GM12878 (cell line): Measurements from ENCODE around the gene ARFIP1.

Experiments
- EGR1 ChIP-seq, 2 experiments: IDR thresholded peaks; 1 replicate in 1 of 2; 2 replicates in 1 of 2; pipeline ENCODE4 v1.6.1; 2011 to 2012; ENCODE audit warnings: low read depth in 2 of 2, low read length in 2 of 2, borderline replicate concordance in 1 of 2, mild to moderate bottlenecking in 1 of 2, moderate library complexity in 1 of 2
- ELK1 ChIP-seq: IDR thresholded peaks from 2 replicates; pipeline ENCODE4 v1.6.1; 2012; ENCODE audit warnings: low read depth, low read length, improper control_type of control experiment
- JUND ChIP-seq: IDR thresholded peaks from 2 replicates; pipeline ENCODE4 v1.6.1; 2012; ENCODE audit warnings: low read depth, mild to moderate bottlenecking, low read length, improper control_type of control experiment, moderate library complexity
- MTA2 ChIP-seq: fragments of 450-650 bp; IDR thresholded peaks from 2 replicates; pipeline ENCODE4 v1.6.1; 2016; ENCODE audit warnings: low read depth, mild to moderate bottlenecking, moderate library complexity
- MXI1 ChIP-seq: fragments of 150-350 bp; IDR thresholded peaks from 2 replicates; pipeline ENCODE4 v1.6.1; 2011; ENCODE audit warnings: low read depth, mild to moderate bottlenecking, inconsistent platforms, low read length, improper control_type of control experiment
- NFYA ChIP-seq: IDR thresholded peaks from 2 replicates; pipeline ENCODE4 v1.6.1; 2011; ENCODE audit warnings: low read depth, mild to moderate bottlenecking, low read length, improper control_type of control experiment, borderline replicate concordance
- POLR2A ChIP-seq: IDR thresholded peaks from 2 replicates; pipeline ENCODE4 v1.6.1; 2011; ENCODE audit warnings: low read depth, mild to moderate bottlenecking, low read length
- REST ChIP-seq: IDR thresholded peaks from 2 replicates; pipeline ENCODE4 v1.6.1; 2012; ENCODE audit warnings: mild to moderate bottlenecking, low read depth, low read length
- SP1 ChIP-seq: IDR thresholded peaks from one replicate; pipeline ENCODE4 v1.6.1; 2011; ENCODE audit warnings: low read depth, low read length
- TAF1 ChIP-seq: IDR thresholded peaks from 2 replicates; pipeline ENCODE4 v1.6.1; 2011; ENCODE audit warnings: mild to moderate bottlenecking, low read depth, low read length, borderline replicate concordance

GRCh38 chr4:152780267-152780778 is 569 bp downstream of the ARFIP1 start:
- TF ChIP-seq SP1 (no peak), EGR1 (IDR thresholded peaks at IDR 0.05; ENCODE audit: borderline replicate concordance in 1 of 2, low read depth in 2 of 2, low read length in 2 of 2) (no peak), MXI1 (no peak), NFYA (no peak), MTA2 (no peak), ELK1 (no peak), JUND (no peak), TAF1 (no peak), POLR2A (no peak), REST (no peak)
